ENCODE measurements around the gene YBX1.

The YBX1 gene

GRCh38 chr1:42679364-42679983, 2.7 kb upstream of the YBX1 start:
- no peak overlapping the region for H3K4me3 ChIP-seq (ENCODE audit: low read depth, low read length)
- no peak for TF ChIP-seq CTCF (IDR thresholded peaks at IDR 0.05; ENCODE audit: borderline replicate concordance, insufficient read depth, low read depth, low read length)

GRCh38 chr1:42680055-42680454, 2.2 kb upstream of the YBX1 start:
- no peak for TF ChIP-seq CTCF (IDR thresholded peaks at IDR 0.05; ENCODE audit: borderline replicate concordance, insufficient read depth, low read depth, low read length)

GRCh38 chr1:42680921-42681683, 1.1 kb upstream of the YBX1 start:
- TF ChIP-seq CTCF (IDR thresholded peaks at IDR 0.05; ENCODE audit: borderline replicate concordance, insufficient read depth, low read depth, low read length) = no peak
- peak overlapping the region; percentile 62 for H3K4me3 ChIP-seq (ENCODE audit: low read depth, low read length)

More at GRCh38 chr1:42680055-42680454, 2.2 kb upstream of the YBX1 start:
- no peak overlapping the region for H3K4me3 ChIP-seq (ENCODE audit: low read depth, low read length)

GRCh38 chr1:42682484-42682738, 193 bp downstream of the YBX1 start:
- peak overlapping the region; percentile 71 for H3K4me3 ChIP-seq (ENCODE audit: low read depth, low read length)

- TF ChIP-seq CTCF (IDR thresholded peaks at IDR 0.05; ENCODE audit: borderline replicate concordance, insufficient read depth, low read depth, low read length) = no peak
- H3K4me3 ChIP-seq (ENCODE audit: low read depth, low read length) = peak overlapping the region; percentile 71
Observed at GRCh38 chr1:42682739-42683531, 717 bp downstream of the YBX1 start.

- H3K4me3 ChIP-seq (ENCODE audit: low read depth, low read length) = peak overlapping the region; percentile 71
- no peak for TF ChIP-seq CTCF (IDR thresholded peaks at IDR 0.05; ENCODE audit: borderline replicate concordance, insufficient read depth, low read depth, low read length)
Observed at GRCh38 chr1:42684139-42684538, 1.9 kb downstream of the YBX1 start.

GRCh38 chr1:42686418-42686817, 4.2 kb downstream of the YBX1 start:
- H3K4me3 ChIP-seq (ENCODE audit: low read depth, low read length) = no peak overlapping the region

More at GRCh38 chr1:42686418-42686817, 4.2 kb downstream of the YBX1 start:
- no peak for TF ChIP-seq CTCF (IDR thresholded peaks at IDR 0.05; ENCODE audit: borderline replicate concordance, insufficient read depth, low read depth, low read length)
